Endothelial cell of umbilical vein (primary cell): Measurements from ENCODE around the gene IWS1. TPM values are rescaled to one million over a fixed set of nuclear protein-coding genes. Genes with fewer than 3 reads are reported as not detected.

Experiments used
- BruUV-seq: library from RNA; stranded (reverse); fragments of 400-500 nt; replicated peaks from 2 replicates; lab custom pipeline; 2021; lab: Mats Ljungman, UMichigan
- CTCF ChIA-PET: fragments of 300-600, 350-600 bp; sonication (Branson Sonifier 250); formaldehyde crosslinking; loops from one replicate; lab custom pipeline; 2021; ENCODE audit warnings: antibody characterized with exemption, inconsistent platforms; lab: Charles Lee
- POLR2A ChIA-PET: fragments of 300-600, 350-600 bp; sonication (Branson Sonifier 250); formaldehyde crosslinking; loops from one replicate; lab custom pipeline; 2021; ENCODE audit warnings: antibody characterized with exemption, inconsistent platforms; lab: Charles Lee
- DNase-seq: peaks from one replicate; pipeline ENCODE4 v3.0.0-alpha.2; 2011; ENCODE audit warnings: low read depth, low spot score
- FAIRE-seq: peaks from 2 replicates; lab custom pipeline; 2011; peaks lifted over from hg19 to GRCh38; lab: Jason Lieb, UNC
- H2AFZ ChIP-seq: 2 replicates; pipeline ENCODE4 v1.6.0; 2012; ENCODE audit warnings: low read depth, low read length, control low read depth, inconsistent platforms
- H3K27ac ChIP-seq: 2 replicates; pipeline ENCODE4 v1.5.1; 2011; ENCODE audit warnings: low read depth, mild to moderate bottlenecking, control low read depth, low read length, moderate library complexity; ENCODE audit not compliant: insufficient read depth
- H3K27me3 ChIP-seq, 2 experiments: 2 replicates each; pipeline versions ENCODE4 v1.6.0 to v1.6.1; 2011; ENCODE audit warnings: low read length in 2 of 2, mixed read lengths in 1 of 2; ENCODE audit not compliant: control insufficient read depth in 2 of 2, insufficient read depth in 2 of 2
- H3K36me3 ChIP-seq, 2 experiments: 2 replicates in 1 of 2; 3 replicates in 1 of 2; pipeline ENCODE4 v1.5.1; 2011; ENCODE audit warnings: low read length in 2 of 2, mild to moderate bottlenecking in 1 of 2, moderate library complexity in 1 of 2; ENCODE audit not compliant: control insufficient read depth in 2 of 2, insufficient read depth in 2 of 2; ENCODE audit errors: extremely low read depth in 1 of 2
- H3K4me1 ChIP-seq: 3 replicates; pipeline ENCODE4 v1.5.1; 2011; ENCODE audit warnings: mild to moderate bottlenecking, low read length; ENCODE audit not compliant: control insufficient read depth, insufficient read depth; ENCODE audit errors: extremely low read depth
- H3K4me2 ChIP-seq: 2 replicates; pipeline ENCODE4 v1.6.1; 2011; ENCODE audit warnings: low read length, control low read depth, mixed read lengths; ENCODE audit not compliant: insufficient read depth
- H3K4me3 ChIP-seq, 3 experiments: fragments of 200-600 bp in 1 of 3; sonication (generic), shearing (Covaris generic) in 1 of 3; replicated peaks in 1 of 3; 2 replicates each; pipeline ENCODE4 v1.5.1; 2011 to 2016; ENCODE audit warnings: control low read depth in 3 of 3, low read length in 3 of 3, mild to moderate bottlenecking in 2 of 3, inconsistent platforms in 1 of 3, low read depth in 1 of 3, moderate library complexity in 1 of 3; ENCODE audit not compliant: insufficient read depth in 1 of 3
- H3K79me2 ChIP-seq: 2 replicates; pipeline ENCODE4 v1.6.0; 2012; ENCODE audit warnings: low read length, inconsistent platforms; ENCODE audit not compliant: control insufficient read depth, insufficient read depth
- H3K9ac ChIP-seq: replicated peaks from 2 replicates; pipeline ENCODE3; 2011; ENCODE audit warnings: low read length, control low read depth; ENCODE audit not compliant: insufficient read depth; ENCODE audit errors: extremely low read depth
- H3K9me1 ChIP-seq: replicated peaks from 3 replicates; pipeline ENCODE4 v1.6.0; 2011; ENCODE audit warnings: mild to moderate bottlenecking, low read length; ENCODE audit not compliant: control insufficient read depth, insufficient read depth; ENCODE audit errors: extremely low read depth
- H3K9me3 ChIP-seq: replicated peaks from 2 replicates; pipeline ENCODE4 v1.5.1; 2012; ENCODE audit warnings: low read length, inconsistent platforms; ENCODE audit not compliant: control insufficient read depth, insufficient read depth
- H4K20me1 ChIP-seq: replicated peaks from 2 replicates; pipeline ENCODE3; 2011; ENCODE audit warnings: mild to moderate bottlenecking, low read length; ENCODE audit not compliant: control insufficient read depth, insufficient read depth; ENCODE audit errors: extremely low read depth
- EZH2 ChIP-seq: IDR thresholded peaks from 2 replicates; pipeline ENCODE4 v1.6.1; 2012; ENCODE audit warnings: borderline replicate concordance, low read depth, mild to moderate bottlenecking, moderate library complexity, low read length, inconsistent platforms; ENCODE audit not compliant: severe bottlenecking
- FOS ChIP-seq: IDR thresholded peaks from 2 replicates; pipeline ENCODE4 v1.6.1; 2011; ENCODE audit warnings: mild to moderate bottlenecking, low read length, moderate library complexity, borderline replicate concordance; ENCODE audit not compliant: insufficient read depth
- GATA2 ChIP-seq: IDR thresholded peaks from 2 replicates; pipeline ENCODE4 v1.7.0; 2011; ENCODE audit warnings: low read depth, mild to moderate bottlenecking, moderate library complexity, mixed read lengths, low read length; ENCODE audit not compliant: insufficient read length, insufficient read depth
- JUN ChIP-seq: IDR thresholded peaks from 2 replicates; pipeline ENCODE4 v1.6.1; 2011; ENCODE audit warnings: borderline replicate concordance, low read depth; ENCODE audit not compliant: insufficient read length, insufficient read depth
- MYC ChIP-seq: IDR thresholded peaks from one replicate; pipeline ENCODE4 v1.6.1; 2011; ENCODE audit warnings: mild to moderate bottlenecking, low read depth, low read length
- POLR2A ChIP-seq: IDR thresholded peaks from 2 replicates; pipeline ENCODE4 v1.6.1; 2012; ENCODE audit warnings: low read depth, mild to moderate bottlenecking, control low read depth, low read length
- POLR2AphosphoS5 ChIP-seq: IDR thresholded peaks from 2 replicates; pipeline ENCODE4 v1.6.1; 2012; ENCODE audit warnings: low read depth, mild to moderate bottlenecking, control low read depth, low read length, moderate library complexity; ENCODE audit not compliant: insufficient read depth
- dilution Hi-C: fragments of 300-500 bp; cut with MboI; formaldehyde crosslinking; loops from one replicate; pipeline ENCODE4 v1.15.0; 2019; ENCODE audit warnings: low sequenced_read_pairs; ENCODE audit not compliant: extremely low pct_ligation_motif_present
- intact Hi-C: fragments of 100-400 bp; cut with micrococcal nuclease; formaldehyde crosslinking; loops from one replicate; pipeline ENCODE4 v1.10.0; 2022
- polyA plus RNA-seq, 4 experiments: library from polyadenylated mRNA; depleted of rRNA in 3 of 4; stranded (reverse) in 3 of 4; unstranded in 1 of 4; fragments of >200 nt; gene quantifications; 2 replicates each; pipeline versions ENCODE4 v1.2.1 to v1.2.3, GENCODE V29; 2011 to 2012; ENCODE audit warnings: missing spikeins in 1 of 4
- total RNA-seq: library from RNA; stranded (reverse); gene quantifications from 2 replicates; pipeline ENCODE4 v1.2.3, GENCODE V29; 2021
- TF ChIP-seq, protein P1 (sequence below): IDR thresholded peaks from 2 replicates; pipeline ENCODE4 v1.6.1; 2011; ENCODE audit not compliant: insufficient read depth, insufficient read length
- TF ChIP-seq, protein P2 (sequence below), 2 donors: IDR thresholded peaks; 1 replicate in 1 of 2; 2 replicates in 1 of 2; pipeline ENCODE4 v1.5.1; 2011; ENCODE audit warnings: low read length in 2 of 2, mild to moderate bottlenecking in 2 of 2, moderate library complexity in 2 of 2, control low read depth in 1 of 2, inconsistent platforms in 1 of 2, low read depth in 1 of 2; ENCODE audit not compliant: insufficient read depth in 1 of 2; ENCODE audit errors: extremely low read depth in 1 of 2

The IWS1 gene
- total and polyA plus RNA-seq, 2 donors (not counting 3 experiments of a cell fraction or from before 2014, with no cell fraction given) = 14.7 to 51.0 TPM

DNA sequence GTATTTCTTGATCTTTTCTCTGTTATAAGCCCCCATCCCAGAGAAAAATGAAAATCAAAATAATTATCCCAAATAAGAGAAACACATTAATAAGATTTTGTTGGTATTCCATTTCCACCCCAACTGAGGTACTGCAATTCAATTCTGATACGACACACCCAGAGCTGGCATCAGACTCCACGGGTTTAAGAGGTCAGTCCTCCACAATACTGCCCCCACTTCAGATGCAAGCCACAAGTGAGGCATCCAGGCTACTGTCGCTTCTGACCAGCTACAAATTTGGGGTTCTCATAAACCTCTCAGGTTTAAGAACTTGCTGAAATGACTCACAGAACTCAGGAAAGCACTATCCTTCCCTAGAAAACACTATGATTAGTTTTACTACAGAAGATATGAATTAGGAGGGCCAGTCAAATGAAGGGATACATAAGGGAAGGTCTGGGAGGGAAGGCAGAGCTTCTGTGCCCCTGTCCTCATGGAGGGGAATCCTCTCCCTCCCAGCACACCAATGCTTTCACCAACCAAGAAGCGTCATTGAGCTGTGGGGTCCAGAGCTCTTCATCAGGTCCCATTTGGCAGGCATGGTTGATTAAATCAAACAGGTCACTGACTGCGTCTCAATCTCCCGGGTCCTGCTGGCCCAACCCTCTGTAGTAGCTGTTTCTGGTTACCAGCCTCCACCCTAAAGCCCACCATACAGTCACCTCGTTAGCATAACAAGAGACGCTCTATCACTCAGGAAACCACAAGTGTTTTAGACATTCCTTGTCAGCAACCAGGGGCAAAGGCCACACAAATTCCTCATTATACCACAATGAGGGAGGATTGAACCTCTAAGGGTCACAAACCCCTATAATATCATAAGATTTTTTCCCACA lies 46.2 kb downstream of the IWS1 start:
- Histone ChIP-seq H3K27me3 (no peaks in the 10 kb centered on the region), H3K9ac (no peak overlapping the region), H3K9me3 (no peaks in the 10 kb centered on the region), H3K4me3 (no peak overlapping the region), H2AFZ (no peak overlapping the region), H3K4me1 (no peaks in the 10 kb centered on the region), H3K9me1 (no peaks in the 10 kb centered on the region), H3K4me2 (no peak overlapping the region), H4K20me1 (no peaks in the 10 kb centered on the region), H3K79me2 (no peaks in the 10 kb centered on the region), H3K36me3 (peaks cover 9 to 11% of the 10 kb centered on the region in 2 experiments), H3K27ac (no peak overlapping the region)
- intact Hi-C loops = loop anchor here (1.0 kb wide), 3 partner anchors 125 to 283 kb away; no protein-coding TSS in a partner anchor
- FAIRE-seq = no peak
- TF ChIP-seq FOS = no peak
- TF ChIP-seq, protein P1, sequence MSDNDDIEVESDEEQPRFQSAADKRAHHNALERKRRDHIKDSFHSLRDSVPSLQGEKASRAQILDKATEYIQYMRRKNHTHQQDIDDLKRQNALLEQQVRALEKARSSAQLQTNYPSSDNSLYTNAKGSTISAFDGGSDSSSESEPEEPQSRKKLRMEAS = no peak
- TF ChIP-seq GATA2 = no peak
- no peak for TF ChIP-seq JUN
- TF ChIP-seq POLR2AphosphoS5 = no peak
- TF ChIP-seq, protein P2, sequence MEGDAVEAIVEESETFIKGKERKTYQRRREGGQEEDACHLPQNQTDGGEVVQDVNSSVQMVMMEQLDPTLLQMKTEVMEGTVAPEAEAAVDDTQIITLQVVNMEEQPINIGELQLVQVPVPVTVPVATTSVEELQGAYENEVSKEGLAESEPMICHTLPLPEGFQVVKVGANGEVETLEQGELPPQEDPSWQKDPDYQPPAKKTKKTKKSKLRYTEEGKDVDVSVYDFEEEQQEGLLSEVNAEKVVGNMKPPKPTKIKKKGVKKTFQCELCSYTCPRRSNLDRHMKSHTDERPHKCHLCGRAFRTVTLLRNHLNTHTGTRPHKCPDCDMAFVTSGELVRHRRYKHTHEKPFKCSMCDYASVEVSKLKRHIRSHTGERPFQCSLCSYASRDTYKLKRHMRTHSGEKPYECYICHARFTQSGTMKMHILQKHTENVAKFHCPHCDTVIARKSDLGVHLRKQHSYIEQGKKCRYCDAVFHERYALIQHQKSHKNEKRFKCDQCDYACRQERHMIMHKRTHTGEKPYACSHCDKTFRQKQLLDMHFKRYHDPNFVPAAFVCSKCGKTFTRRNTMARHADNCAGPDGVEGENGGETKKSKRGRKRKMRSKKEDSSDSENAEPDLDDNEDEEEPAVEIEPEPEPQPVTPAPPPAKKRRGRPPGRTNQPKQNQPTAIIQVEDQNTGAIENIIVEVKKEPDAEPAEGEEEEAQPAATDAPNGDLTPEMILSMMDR (IDR thresholded peaks at IDR 0.05; ENCODE audit: extremely low read depth in 1 of 2, insufficient read depth in 1 of 2, low read depth in 1 of 2, low read length in 2 of 2) = no peak
- no peak for TF ChIP-seq EZH2
- TF ChIP-seq MYC = no peak
- TF ChIP-seq POLR2A = no peak
- dilution Hi-C loops = no loop called here
- DNase-seq = no peak
- POLR2A ChIA-PET = no interaction called here
- BruUV-seq = no TSS peak
- CTCF ChIA-PET = interaction anchor here (0.6 to 4.8 kb wide), 35 partner anchors 8 to 371 kb away, joined by 3 to 125 read pairs (median 7); partner anchors contain the start of genes ERCC3, IWS1 and LIMS2
